HG02610 (cell line): Measurements from ENCODE around the gene KRTAP5-1.
"Not testable (repeated sequence)": the region's sequence is repeated elsewhere in the genome, so short reads cannot be mapped to it uniquely, and the experiment has no call there.

ENCODE experiments used
- ATAC-seq: cut with Tn5 transposase; IDR thresholded peaks from one replicate; pipeline ENCODE4 v1.9.1; 2021; ENCODE audit warnings: mild to moderate bottlenecking, moderate library complexity; ENCODE audit not compliant: unreplicated experiment

Gene KRTAP5-1, protein sequence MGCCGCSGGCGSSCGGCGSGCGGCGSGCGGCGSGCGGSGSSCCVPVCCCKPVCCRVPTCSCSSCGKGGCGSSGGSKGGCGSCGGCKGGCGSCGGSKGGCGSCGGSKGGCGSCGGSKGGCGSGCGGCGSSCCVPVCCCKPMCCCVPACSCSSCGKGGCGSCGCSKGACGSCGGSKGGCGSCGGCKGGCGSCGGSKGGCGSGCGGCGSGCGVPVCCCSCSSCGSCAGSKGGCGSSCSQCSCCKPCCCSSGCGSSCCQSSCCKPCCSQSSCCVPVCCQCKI

DNA sequence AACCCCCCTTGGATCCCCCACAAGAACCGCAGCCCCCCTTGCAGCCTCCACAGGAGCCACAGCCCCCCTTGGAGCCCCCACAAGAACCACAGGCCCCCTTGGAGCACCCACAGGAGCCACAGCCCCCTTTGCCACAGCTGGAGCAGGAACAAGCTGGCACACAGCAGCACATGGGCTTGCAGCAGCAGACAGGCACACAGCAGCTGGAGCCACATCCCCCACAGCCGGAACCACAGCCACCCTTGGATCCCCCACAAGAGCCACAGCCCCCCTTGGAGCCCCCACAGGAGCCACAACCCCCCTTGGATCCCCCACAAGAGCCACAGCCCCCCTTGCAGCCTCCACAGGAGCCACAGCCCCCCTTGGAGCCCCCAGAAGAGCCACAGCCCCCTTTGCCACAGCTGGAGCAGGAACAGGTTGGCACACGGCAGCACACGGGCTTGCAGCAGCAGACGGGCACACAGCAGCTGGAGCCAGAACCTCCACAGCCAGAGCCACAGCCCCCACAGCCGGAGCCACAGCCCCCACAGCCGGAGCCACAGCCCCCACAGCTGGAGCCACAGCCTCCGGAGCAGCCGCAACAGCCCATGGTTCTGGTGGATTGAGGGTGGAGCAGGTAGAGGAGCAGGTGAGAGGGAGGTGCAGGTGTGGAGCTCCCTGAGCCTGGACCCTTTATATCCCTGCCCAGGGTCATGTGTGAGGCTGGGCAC lies at the start of gene KRTAP5-1:
TSS of gene KRTAP5-1 (minus strand) at position 623 of the 710 bp plus-strand sequence. CDS start at position 589, 34 bp downstream.
- not testable (repeated sequence) for ATAC-seq

DNA sequence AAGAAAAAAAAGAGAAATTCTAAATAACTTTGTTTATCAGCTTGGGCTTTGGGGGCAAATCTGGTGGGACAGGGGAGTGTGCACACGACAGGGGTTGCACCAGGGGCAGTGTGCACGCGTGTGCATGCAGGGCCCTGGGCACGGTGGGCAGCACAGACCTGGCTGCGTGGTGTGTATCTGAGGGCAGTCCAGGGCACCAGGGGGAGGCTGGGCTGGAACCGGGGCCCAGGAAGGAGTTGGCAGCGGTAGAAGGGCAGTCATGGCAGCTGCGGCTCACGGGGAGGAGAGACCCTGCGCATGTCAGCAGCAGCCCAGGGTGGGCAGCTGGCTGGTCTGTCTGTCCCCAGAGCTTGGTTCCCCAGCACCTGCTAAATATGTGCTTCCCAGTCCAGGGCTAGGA lies 48.8 kb upstream of the KRTAP5-1 start:
- no peak for ATAC-seq

DNA sequence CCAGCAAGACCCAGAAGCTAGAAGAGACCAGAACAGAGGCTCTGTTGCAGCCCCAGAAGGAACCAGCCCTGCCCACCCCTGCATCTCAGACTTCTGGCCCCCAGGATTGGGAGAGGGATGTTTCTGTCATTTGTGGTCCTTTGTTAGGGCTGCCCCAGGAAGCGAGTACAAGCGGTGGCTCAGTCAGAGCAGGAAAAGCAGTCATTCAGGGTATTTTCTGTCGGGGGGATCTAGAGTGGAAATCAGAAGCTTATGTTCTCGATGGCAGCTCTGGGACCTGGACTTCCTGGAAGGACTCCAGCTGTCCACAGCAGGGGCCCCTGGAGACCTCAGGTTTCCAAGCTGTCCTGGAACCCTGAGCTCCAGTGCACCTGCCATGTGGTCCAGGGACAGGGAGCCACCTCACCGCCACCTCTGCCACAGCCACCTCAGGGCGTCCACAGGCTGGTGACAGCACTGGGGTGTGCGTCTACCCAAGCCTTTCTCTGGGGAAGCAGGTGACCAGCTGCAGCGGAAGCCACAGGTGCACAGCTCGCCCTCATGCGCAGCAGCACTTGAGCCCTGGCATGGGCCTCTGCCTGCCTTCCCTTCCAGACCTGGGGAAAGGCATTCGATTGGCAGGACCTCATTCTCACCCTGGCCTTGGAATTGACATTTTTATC lies 47.1 kb upstream of the KRTAP5-1 start:
- ATAC-seq, result no peak

DNA sequence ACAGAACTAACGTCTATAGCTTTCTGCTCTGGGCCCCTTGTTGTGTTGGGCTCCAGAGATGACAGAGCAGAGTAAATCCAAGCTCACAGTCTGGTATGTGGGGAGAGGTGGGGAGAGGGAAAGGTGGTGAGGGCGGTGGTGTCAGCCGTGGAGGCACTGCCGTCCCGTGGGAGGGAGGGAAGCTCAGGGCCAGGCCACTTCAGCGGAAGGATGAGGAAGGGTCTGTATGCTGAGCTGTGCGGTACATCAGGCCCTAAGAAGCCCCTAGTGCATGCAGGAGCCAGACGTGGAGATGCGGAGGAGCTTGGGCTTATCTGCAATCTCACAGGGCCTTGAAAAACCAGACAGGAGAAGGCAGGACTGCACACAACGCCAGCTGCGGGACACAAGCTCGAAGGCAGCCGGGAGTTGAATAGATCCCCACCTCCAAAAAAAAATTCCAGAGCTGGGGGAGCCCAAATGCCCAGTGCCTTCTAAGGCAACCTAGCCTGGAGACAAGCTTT lies 46.0 kb upstream of the KRTAP5-1 start:
- no peak for ATAC-seq

DNA sequence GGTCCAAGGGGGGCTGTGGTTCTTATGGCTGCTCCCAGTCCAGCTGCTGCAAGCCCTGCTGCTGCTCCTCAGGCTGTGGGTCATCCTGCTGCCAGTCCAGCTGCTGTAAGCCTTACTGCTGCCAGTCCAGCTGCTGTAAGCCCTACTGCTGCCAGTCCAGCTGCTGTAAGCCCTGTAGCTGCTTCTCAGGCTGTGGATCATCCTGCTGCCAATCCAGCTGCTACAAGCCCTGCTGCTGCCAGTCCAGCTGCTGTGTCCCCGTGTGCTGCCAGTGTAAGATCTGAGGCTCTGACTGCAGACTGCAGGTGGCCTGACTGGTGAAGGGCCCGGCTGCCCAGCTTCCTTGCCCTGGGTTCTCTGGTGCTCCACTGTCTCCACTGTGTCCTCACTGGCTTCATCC lies 45.2 kb upstream of the KRTAP5-1 start:
- no peak for ATAC-seq

DNA sequence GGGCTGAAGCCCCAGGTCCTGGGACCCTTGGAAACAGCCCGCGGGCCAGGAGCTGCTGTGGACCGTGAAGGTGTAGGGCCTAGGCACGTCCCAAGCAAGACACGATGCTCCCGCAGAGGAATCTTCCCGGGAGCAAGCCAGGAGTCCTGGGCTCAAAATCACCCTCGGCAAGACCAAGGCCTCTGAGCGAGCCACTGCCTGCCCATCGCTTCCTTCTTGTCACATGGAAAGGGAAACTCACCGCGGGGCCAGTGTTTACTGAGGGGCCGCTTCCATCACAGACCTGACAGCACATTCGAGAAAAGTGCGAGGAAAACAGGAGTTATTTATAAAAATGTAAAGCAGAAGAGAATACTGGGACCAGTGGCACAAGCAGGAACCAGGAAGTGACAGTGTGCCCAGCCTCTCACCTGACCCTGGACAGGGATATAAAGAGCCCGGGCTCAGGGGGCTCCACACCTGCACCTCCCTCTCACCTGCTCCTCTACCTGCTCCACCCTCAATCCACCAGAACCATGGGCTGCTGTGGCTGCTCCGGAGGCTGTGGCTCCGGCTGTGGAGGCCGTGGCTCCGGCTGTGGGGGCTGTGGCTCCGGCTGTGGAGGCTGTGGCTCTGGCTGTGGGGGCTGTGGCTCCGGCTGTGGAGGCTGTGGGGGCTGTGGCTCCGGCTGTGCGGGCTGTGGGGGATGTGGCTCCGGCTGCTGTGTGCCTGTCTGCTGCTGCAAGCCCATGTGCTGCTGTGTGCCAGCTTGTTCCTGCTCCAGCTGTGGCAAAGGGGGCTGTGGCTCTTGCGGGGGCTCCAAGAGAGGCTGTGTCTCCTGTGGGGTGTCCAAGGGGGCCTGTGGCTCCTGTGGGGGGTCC lies 44.5 kb upstream of the KRTAP5-1 start, which contains the start of gene KRTAP5-5:
TSS of gene KRTAP5-5 (plus strand) at position 450 of the 860 bp plus-strand sequence. CDS start at position 516, 66 bp downstream.
- ATAC-seq, result no peak

DNA sequence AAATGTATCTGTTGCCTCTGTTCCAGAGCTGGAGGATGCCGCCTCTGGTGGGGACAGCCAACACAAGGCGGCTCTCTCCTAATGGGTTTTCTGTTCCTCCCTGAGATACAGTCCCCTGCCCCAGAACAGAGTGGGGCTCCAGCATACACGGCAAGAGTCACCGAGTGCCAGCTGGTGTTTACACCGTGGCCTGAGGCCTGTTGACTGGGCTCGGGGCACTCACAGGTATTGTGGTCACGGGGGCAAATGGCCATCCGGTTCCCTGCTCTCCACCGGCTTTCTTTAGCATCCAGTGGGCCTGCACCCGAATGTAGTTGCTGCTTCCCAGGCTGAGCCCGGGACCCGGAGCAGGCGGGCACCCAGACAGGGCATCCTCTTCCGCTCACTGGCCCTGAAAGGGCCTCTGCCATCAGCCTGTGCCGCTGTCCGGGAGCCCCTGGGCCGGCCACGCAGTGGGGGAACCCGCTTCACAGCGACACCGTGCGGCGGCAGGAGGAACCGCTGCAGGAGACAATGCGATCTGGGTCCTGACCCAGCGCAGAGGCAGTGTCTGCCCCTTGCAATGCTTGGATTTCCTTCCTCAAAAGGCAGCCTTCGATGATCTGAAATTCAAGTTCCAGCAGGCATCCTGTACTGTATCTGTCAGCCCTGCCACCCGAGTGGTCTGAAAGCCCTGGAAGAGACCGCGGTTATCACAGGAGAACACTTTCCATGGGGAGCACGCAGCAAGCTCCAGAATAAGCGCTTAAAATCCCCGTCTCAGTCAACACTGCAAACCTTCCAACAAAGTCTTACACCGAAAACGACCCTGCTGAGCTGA lies 43.6 kb upstream of the KRTAP5-1 start:
- no peak for ATAC-seq

DNA sequence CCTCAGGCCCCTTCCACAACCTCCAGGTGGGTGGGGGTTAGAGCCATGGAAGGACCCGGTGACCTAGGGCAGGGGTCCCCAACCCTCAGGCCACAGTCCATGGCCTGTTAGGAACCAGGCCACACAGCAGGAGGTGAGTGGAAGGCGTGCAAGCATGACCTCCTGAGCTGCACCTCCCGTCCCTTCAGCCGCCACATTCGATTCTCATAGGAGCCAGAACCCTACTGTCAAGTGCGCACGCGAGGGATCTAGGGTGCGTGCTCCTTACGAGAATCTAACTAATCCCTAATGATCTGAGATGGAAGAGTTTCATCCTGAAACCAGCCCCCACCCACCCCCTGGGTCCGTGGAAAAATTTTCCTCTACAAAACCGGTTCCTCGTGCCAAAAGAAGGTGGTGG lies 40.5 kb upstream of the KRTAP5-1 start:
- no peak for ATAC-seq

DNA sequence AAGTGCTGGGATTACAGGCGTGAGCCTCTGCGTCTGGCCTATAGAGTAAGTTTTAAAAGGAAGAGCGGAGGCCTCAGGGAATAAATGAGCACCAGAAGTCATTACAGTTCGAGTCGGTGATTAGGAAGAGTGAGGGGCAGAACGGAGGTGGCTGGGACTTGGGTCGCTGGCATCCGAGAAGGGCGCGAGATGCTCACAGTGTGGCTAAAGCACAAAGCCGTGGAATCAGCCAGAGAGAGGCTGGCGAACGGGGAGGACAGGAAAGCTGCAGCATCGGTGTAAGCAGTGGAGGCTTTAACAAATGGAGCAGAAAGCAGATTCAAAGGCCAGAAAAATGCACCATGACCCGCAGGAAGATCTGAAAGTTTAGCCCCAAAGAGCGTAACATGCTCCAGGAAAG lies 39.5 kb upstream of the KRTAP5-1 start:
- no peak for ATAC-seq

DNA sequence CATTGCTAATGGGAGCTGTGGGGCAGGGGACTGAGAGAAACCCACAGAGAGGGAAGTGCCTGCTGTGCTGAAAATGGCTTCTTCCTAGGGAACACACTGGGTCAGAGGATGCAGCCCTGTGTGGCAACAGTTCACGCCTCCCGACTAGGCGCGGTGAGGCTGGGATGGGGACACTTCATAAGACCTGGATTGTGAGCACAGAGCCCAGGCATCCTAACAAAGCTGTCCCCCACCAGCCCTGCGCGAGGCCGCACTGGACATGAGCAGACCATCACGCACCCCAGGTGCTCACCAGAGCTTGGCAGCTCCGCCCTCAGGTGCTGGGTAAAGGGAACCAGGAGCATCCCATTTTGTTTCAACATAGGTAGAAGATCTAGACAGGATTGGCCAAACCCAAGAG lies 38.6 kb upstream of the KRTAP5-1 start:
- no peak for ATAC-seq

DNA sequence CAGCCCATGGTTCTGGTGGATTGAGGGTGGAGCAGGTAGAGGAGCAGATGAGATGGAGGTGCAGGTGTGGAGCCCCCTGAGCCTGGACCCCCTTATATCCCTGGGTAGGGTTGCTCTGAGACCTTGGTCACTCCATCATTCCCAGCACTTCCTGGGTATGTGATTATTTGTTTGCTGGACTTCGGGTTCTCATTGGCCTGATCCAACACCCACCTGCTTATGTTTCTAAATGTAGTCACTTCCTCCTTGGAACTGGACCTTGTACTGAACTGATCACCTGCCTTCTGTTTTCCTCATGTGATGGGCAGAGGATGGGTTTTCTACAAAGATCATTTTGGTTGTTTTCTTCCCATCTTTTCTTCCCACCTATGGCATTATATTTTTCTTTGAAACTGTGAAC lies 37.0 kb upstream of the KRTAP5-1 start, which contains the start of gene KRTAP5-4:
TSS of gene KRTAP5-4 (minus strand) at position 53 of the 400 bp plus-strand sequence. CDS start at position 8, 45 bp downstream.
- no peak for ATAC-seq

DNA sequence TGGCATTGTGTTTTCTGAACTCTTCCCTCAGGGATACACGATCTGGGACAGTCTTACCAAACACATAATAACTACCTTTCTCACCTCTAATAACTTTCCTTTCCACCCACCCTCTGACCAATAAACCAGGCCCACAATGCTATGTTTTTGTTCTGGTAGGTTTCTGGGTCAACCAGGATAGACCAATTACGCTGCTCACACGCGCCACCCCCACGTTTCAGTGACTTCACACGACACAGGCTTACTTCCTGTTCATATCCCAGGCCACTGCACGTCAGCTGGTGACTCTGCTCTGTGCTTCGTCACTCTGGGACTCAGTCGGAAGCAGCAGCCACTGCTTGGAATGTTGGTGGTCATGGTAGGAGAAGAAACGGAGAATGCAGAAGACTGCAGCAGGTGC lies 34.4 kb upstream of the KRTAP5-1 start:
- no peak for ATAC-seq

DNA sequence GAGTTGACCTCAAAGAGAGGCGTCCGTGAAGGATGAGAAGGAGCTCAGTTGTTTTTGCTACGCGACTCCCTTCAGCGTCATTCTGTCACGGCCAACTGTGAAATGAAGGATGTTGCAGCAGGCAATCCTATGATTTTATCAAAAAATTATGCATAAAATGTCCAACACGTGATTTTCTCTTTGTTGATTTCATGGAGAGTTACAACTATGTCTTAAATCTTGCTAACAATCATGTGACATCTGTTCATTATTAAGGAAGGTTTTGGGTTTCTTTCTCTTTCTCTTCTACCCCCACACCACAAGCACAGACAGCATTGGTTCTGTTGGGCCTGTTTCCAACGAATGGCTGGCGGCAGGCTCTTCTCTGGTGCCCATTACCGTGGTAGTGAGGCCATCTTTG lies 33.1 kb upstream of the KRTAP5-1 start:
- ATAC-seq, result no peak

DNA sequence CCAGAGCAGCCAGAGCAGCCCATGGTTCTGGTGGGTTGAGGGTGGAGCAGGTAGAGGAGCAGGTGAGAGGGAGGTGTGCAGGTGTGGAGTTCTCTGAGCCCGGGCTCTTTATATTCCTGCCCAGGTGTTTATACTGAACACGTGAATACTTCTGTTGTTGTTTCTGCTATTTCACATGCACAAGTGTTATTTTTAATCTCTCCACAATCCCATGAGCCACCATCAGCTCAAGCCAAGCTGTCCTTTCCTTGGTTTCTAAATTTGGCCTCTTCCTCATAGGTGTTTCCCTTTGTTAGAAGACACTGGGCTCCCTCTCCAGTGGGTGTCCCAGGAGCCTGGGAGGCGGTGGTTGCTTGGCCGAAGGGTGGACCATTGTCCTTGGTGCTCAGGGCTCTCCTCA lies 23.3 kb upstream of the KRTAP5-1 start, which contains the start of gene KRTAP5-3:
TSS of gene KRTAP5-3 (minus strand) at position 101 of the 400 bp plus-strand sequence. CDS start at position 23, 78 bp downstream.
- ATAC-seq, result no peak

DNA sequence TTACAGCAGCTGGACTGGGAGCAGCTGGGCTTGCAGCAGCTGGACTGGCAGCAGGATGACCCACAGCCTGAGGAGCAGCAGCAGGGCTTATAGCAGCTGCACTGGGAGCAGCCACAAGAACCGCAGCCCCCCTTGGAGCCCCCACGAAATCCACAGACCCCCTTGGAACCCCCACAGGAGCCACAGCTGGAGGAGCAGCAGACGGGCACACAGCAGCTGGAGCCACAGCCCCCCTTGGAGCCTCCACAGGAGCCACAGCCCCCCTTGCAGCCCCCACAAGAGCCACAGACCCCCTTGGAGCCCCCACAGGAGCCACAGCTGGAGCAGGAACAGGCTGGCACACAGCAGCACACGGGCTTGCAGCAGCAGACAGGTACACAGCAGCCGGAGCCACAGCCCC lies 22.8 kb upstream of the KRTAP5-1 start:
- ATAC-seq, result not testable (repeated sequence)

DNA sequence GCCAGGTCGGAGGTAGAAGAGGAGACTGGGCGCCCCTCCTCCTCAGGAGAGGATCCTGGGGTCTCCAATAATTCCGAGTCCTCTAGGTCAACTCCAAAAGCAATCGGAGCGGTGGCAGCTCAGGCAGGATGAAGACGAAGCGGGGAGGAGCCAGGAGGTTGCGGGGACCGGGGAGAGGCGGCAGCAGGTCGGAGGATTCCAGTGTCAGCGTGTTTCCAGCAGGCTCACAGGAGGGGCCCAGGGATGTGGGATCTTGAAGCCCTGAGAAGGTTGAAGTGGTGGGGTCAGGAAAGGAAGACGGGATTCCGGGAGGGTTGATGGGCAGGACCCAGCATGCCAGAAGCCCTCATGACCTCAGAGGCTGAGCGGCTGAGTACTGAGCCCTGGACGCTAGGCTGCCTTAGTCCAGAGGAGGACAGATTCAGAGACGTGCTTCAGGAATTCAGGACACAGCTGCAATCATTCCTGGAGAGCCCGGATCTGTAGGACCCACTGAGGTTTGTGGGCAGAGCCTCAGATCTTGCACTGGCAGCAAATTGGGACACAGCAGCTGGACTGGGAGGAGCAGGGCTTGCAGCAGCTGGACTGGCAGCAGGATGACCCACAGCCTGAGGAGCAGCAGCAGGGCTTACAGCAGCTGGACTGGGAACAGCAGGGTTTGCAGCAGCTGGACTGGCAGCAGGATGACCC lies 22.2 kb upstream of the KRTAP5-1 start:
- ATAC-seq, result not testable (repeated sequence)

DNA sequence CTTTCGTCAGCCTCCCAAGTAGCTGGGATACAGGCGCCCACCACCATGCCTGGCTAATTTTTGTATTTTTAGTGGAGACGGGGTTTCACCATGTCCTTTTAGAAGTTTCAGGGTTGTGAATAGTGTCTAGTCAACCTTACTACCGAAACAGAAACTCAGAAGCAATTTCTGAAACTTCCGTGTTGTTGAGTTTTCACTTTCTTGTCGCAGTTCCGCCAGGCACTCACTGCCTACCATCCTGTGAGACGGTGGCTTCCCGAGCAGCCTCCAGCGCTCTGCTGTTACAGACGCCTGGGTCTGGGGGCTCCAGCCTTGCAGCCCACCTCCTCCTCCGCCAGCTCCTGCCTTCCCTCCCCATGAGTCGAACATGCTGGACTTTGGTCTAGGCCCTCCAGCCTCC lies 20.8 kb upstream of the KRTAP5-1 start:
- peak; percentile 68 for ATAC-seq

DNA sequence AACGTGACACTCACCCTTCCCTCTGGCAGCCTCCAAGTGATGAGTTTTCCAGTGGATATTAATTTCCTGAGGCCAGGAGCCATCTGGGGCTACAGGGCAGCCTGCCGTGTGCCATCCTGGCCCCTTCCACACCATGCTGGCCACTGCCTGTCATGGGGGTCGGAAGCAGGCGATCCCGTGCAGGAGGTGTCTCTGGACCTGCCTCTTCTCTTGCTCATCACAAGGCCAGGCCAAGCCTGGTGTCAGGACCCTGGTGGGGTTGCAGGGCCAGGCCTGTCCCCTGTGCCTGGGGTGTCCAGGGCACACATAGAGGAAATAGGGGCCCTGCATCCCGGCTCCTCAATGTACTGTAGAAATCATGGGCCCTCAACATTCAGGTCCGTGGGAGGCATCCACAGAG lies 19.6 kb upstream of the KRTAP5-1 start:
- no peak for ATAC-seq

DNA sequence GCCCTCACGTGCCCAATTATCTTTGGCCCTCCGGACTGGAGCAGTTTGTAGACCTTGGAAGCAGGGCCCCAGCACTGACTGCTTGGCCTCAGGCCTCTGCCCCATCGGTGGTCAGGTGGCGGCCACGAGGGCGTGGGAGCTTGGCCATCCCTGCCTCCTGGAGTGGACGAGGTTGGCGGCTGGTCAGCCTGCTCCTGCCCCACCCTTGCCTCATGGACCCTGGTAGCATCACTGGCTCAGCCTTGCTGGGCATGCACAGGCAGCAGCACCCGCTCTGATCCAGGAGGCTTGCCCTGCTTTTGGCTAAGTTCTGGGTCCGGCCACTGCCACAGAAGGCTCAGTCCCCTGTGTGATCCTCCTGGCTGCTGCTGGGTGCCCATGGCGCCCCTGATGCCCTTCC lies 19.1 kb upstream of the KRTAP5-1 start:
- ATAC-seq, result no peak
